WI38 (cell line): ENCODE measurements around the gene CLEC4D.
"Not testable (repeated sequence)": the region's sequence is repeated elsewhere in the genome, so short reads cannot be mapped to it uniquely, and the experiment has no call there.

Source experiments
- H3K4me3 ChIP-seq: 2 replicates; pipeline ENCODE4 v1.5.1; 2011; ENCODE audit warnings: low read depth, mild to moderate bottlenecking, control low read depth, low read length
- CTCF ChIP-seq: IDR thresholded peaks from 2 replicates; pipeline ENCODE4 v1.5.1; 2012; ENCODE audit warnings: low read depth, mild to moderate bottlenecking, control low read depth, low read length

CLEC4D gene

GRCh38 chr12:8554451-8555195 lies 41.3 kb downstream of the CLEC4D start:
- no peak for TF ChIP-seq CTCF

GRCh38 chr12:8556531-8557097 lies 43.3 kb downstream of the CLEC4D start:
- no peak for TF ChIP-seq CTCF
- no peak overlapping the region for H3K4me3 ChIP-seq

More at GRCh38 chr12:8554451-8555195, 41.3 kb downstream of the CLEC4D start:
- no peak overlapping the region for H3K4me3 ChIP-seq

GRCh38 chr12:8559676-8560075 lies 46.4 kb downstream of the CLEC4D start:
- no peak overlapping the region for H3K4me3 ChIP-seq
- no peak for TF ChIP-seq CTCF

GRCh38 chr12:8561011-8561410 lies 47.7 kb downstream of the CLEC4D start:
- no peak for TF ChIP-seq CTCF

GRCh38 chr12:8562310-8562709 lies 49.0 kb downstream of the CLEC4D start:
- no peak for TF ChIP-seq CTCF
- no peak overlapping the region for H3K4me3 ChIP-seq

More at GRCh38 chr12:8561011-8561410, 47.7 kb downstream of the CLEC4D start:
- no peak overlapping the region for H3K4me3 ChIP-seq

- H3K4me3 ChIP-seq, result no peak overlapping the region
- no peak for TF ChIP-seq CTCF
Measured at GRCh38 chr12:8563356-8563755, 50.1 kb downstream of the CLEC4D start.

GRCh38 chr12:8564656-8565055 lies 51.4 kb downstream of the CLEC4D start:
- H3K4me3 ChIP-seq, result no peak overlapping the region
- TF ChIP-seq CTCF, result no peak

- H3K4me3 ChIP-seq, result not testable (repeated sequence)
Measured at GRCh38 chr12:8566052-8566451, 52.7 kb downstream of the CLEC4D start.
